ENCODE data around the gene SPEM3. TPM values are rescaled to one million over a fixed set of nuclear protein-coding genes. Genes with fewer than 3 reads are reported as not detected.
A peak's percentile ranks its signal among the peaks of the same experiment; 100 is the strongest.

SPEM3 gene
- total and polyA plus RNA-seq, 8 donors, result not detected

DNA sequence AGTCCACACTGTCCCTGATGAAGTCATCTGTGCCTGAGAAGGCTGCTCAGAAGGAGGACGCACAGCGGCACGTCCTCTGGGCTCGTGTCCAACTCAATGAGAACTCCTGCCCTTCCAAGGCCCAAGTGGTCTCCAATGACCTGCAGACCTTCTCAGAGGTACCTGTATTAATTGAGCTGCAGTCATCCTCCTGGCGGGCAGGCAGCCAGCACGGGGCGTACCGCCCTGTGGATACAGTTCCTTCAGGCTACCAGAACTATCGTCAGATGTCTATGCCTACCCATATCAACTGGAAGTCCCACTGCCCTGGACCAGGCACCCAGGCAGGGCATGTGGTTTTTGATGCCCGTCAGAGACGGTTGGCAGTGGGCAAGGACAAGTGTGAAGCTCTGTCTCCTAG, 3.6 kb downstream of the SPEM3 start:
- intact Hi-C loops (cut with DNase I), result loop anchor here in 1 of 2 donors (10.0 kb wide), 1 partner anchor 77 kb away; the partner anchor contains the start of genes KCTD11 and TMEM95
- DNase-seq, result peak in 1 of 4 donors; percentile 40
- no peaks in the 10 kb centered on the region for H3K36me3 ChIP-seq

DNA sequence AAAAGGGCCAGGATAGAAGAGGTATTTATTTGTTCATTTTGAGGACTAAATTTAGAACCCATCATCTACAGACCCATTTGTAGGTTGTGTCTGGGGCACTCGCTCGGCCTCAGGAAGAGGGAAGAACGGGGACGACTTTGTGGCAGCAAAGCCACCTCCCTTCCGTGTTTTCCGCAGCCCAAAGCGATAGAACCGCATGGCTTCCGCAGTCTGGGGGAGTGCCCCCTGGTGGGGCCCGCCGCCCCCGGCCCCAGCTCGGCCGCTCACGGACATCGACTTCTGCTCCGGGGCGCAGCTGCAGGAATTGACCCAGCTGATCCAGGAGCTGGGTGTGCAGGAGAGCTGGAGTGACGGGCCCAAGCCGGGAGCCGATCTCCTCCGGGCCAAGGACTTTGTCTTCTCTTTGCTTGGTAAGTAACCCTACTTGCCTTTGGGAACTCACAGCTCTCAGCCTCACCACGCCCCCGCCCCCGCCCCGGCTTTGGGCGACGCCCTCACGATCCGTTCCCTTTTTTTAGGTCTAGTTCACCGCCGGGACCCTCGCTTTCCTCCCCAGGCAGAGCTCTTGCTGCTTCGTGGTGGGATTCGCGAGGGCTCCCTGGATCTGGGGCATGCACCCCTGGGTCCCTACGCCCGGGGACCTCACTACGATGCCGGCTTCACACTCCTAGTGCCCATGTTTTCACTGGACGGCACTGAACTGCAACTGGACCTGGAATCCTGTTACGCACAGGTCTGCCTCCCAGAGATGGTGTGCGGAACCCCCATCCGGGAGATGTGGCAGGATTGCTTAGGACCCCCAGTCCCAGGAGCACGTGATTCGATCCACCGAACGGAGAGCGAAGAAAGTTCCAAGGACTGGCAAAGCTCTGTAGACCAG, 7.3 kb downstream of the SPEM3 start:
- DNase-seq, result peak in 2 of 4 donors; percentile 69 to 89
- peak overlapping the region; percentile 61 to 89 for H3K27ac ChIP-seq
- no peaks in the 10 kb centered on the region for H3K9me3 ChIP-seq
- H3K27me3 ChIP-seq, result peaks cover 17 to 30% of the 10 kb centered on the region in 2 donors
- TF ChIP-seq, protein P1, sequence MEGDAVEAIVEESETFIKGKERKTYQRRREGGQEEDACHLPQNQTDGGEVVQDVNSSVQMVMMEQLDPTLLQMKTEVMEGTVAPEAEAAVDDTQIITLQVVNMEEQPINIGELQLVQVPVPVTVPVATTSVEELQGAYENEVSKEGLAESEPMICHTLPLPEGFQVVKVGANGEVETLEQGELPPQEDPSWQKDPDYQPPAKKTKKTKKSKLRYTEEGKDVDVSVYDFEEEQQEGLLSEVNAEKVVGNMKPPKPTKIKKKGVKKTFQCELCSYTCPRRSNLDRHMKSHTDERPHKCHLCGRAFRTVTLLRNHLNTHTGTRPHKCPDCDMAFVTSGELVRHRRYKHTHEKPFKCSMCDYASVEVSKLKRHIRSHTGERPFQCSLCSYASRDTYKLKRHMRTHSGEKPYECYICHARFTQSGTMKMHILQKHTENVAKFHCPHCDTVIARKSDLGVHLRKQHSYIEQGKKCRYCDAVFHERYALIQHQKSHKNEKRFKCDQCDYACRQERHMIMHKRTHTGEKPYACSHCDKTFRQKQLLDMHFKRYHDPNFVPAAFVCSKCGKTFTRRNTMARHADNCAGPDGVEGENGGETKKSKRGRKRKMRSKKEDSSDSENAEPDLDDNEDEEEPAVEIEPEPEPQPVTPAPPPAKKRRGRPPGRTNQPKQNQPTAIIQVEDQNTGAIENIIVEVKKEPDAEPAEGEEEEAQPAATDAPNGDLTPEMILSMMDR (IDR thresholded peaks at IDR 0.05), result no peak
- ATAC-seq, result peak; percentile 42
- H3K4me3 ChIP-seq, result peak overlapping the region; percentile 35 to 72
- no peaks in the 10 kb centered on the region for H3K36me3 ChIP-seq
- intact Hi-C loops (cut with DNase I), result loop anchor here in 1 of 2 donors (10.0 kb wide), 1 partner anchor 81 kb away; the partner anchor contains the start of genes KCTD11 and TMEM95
- H3K4me1 ChIP-seq, result peaks cover 28 to 59% of the 10 kb centered on the region in 2 donors

More for the DNA sequence above, 3.6 kb downstream of the SPEM3 start:
- no peak for ATAC-seq
- H3K27me3 ChIP-seq, result no peaks in the 10 kb centered on the region
- TF ChIP-seq, protein P1 (IDR thresholded peaks at IDR 0.05), result no peak
- H3K4me1 ChIP-seq, result peaks cover 10 to 23% of the 10 kb centered on the region in 2 donors
- no peak overlapping the region for H3K27ac ChIP-seq
- H3K9me3 ChIP-seq, result no peaks in the 10 kb centered on the region
- H3K4me3 ChIP-seq, result no peak overlapping the region

DNA sequence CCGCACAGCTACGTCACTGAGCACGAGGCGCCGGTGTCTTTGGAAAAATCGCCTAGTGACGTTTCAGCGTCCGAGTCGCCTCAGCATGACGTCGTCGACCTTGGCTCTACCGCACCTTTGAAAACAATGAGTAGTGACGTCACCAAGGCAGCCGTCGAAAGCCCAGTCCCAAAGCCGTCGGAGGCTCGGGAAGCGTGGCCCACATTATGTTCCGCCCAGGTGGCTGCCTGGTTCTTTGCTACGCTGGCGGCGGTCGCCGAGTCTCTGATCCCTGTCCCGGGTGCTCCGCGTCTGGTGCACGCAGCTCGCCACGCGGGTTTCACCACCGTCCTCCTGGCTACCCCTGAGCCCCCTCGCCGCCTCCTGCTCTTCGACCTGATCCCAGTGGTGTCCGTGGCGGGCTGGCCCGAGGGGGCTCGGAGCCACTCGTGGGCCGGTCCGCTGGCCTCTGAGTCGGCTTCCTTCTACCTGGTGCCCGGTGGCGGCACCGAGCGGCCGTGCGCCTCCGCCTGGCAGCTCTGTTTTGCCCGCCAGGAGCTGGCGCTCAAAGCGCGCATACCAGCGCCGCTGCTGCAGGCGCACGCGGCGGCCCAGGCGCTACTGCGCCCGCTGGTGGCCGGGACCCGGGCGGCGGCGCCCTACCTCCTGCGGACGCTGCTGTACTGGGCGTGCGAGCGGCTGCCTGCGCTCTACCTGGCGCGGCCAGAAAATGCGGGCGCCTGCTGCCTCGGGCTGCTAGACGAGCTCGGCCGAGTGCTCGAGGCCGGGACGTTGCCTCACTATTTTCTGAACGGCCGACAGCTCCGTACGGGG, 8.1 kb downstream of the SPEM3 start:
- Histone ChIP-seq H3K27me3 (peaks cover 17 to 38% of the 10 kb centered on the region in 2 donors), H3K9me3 (no peaks in the 10 kb centered on the region), H3K4me3 (peak overlapping the region; percentile 35 to 72), H3K36me3 (no peaks in the 10 kb centered on the region), H3K4me1 (peaks cover 28 to 59% of the 10 kb centered on the region in 2 donors), H3K27ac (peak overlapping the region; percentile 61 to 89)
- peak; percentile 67 to 98 (median 86) for DNase-seq
- peak; percentile 83 for ATAC-seq
- TF ChIP-seq, protein P1 (IDR thresholded peaks at IDR 0.05), result peak; percentile 80 to 81
- intact Hi-C loops (cut with DNase I), result loop anchor here in 1 of 2 donors (10.0 kb wide), 1 partner anchor 82 kb away; the partner anchor contains the start of genes KCTD11 and TMEM95

DNA sequence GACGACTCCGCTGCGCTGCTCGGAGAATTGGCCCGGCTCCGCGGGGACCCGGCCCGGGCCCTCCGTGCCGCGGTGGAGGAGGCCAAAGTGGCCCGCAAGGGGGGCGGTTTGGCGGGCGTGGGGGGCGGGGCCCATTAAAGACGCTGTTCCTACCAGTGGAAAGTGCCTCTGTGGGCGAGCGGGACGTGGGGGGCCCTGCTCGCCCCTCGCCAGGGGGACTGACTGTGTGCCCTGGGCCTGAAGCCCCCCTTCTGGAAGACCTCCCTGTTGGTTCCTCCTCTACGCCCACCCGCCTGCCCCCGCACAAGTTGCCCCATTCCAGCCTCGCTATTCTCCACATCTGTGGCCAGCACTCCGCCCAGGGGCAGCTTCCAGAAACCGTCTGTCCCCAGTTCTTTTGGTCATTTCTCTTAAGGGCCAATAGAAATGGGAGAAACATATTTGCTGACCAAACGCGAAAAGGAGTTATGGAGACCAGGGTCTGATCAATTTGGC, 8.8 kb downstream of the SPEM3 start:
- H3K9me3 ChIP-seq, result no peaks in the 10 kb centered on the region
- no peaks in the 10 kb centered on the region for H3K36me3 ChIP-seq
- H3K4me1 ChIP-seq, result peaks cover 28 to 59% of the 10 kb centered on the region in 2 donors
- DNase-seq, result no peak
- H3K4me3 ChIP-seq, result peak overlapping the region; percentile 35 to 72
- intact Hi-C loops (cut with DNase I), result loop anchor here in 1 of 2 donors (10.0 kb wide), 1 partner anchor 83 kb away; the partner anchor contains the start of genes KCTD11 and TMEM95
- TF ChIP-seq, protein P1 (IDR thresholded peaks at IDR 0.05), result no peak
- peaks cover 17 to 45% of the 10 kb centered on the region in 2 donors for H3K27me3 ChIP-seq
- ATAC-seq, result no peak
- peak overlapping the region in 1 of 2 donors; percentile 61 for H3K27ac ChIP-seq

Data from left lung (tissue), 10 donors.